Measurements from ENCODE around the gene EPB41. TPM values are rescaled to one million over a fixed set of nuclear protein-coding genes. Genes with fewer than 3 reads are reported as not detected.

Gene EPB41
- total and polyA plus RNA-seq, 2 of the 4 experiments (the other 2 are of a cell fraction), result 4.6 to 10.0 TPM

- Histone ChIP-seq H2AK5ac (ENCODE audit: low read depth, low read length) (no peak overlapping the region), H3K27me3 (ENCODE audit: control insufficient read depth, insufficient read depth, low read length) (no peaks in the 10 kb centered on the region), H4K20me1 (ENCODE audit: insufficient read depth, low read length) (no peaks in the 10 kb centered on the region), H2BK120ac (ENCODE audit: low read depth, low read length) (no peak overlapping the region), H3K9ac (ENCODE audit: low read depth, low read length) (no peak overlapping the region), H3K4me3 (ENCODE audit: insufficient read depth, low read depth, low read length) (no peak overlapping the region), H2AK9ac (replicated peaks; ENCODE audit: low read depth, low read length, poor library complexity) (no peak overlapping the region), H3K79me1 (ENCODE audit: low read depth in 1 of 2, low read length in 2 of 2) (no peaks in the 10 kb centered on the region), H3K4me2 (ENCODE audit: low read depth, low read length) (no peak overlapping the region), H3K18ac (ENCODE audit: low read depth, low read length) (no peak overlapping the region), H3K9me3 (ENCODE audit: control insufficient read depth, insufficient read depth, low read length) (no peaks in the 10 kb centered on the region), H2BK20ac (ENCODE audit: low read depth, low read length) (no peak overlapping the region), H3K14ac (replicated peaks; ENCODE audit: low read depth, low read length) (no peak overlapping the region), H3K56ac (ENCODE audit: extremely low read depth, insufficient read depth, low read length) (no peak overlapping the region), H3K4ac (ENCODE audit: low read depth, low read length) (no peak overlapping the region), H3K27ac (ENCODE audit: insufficient read depth, low read length) (no peak overlapping the region), H2BK15ac (ENCODE audit: low read depth, low read length) (no peak overlapping the region), H3K23ac (ENCODE audit: low read depth, low read length) (no peak overlapping the region), H2AFZ (replicated peaks; ENCODE audit: low read length, poor library complexity) (no peak overlapping the region), H4K5ac (ENCODE audit: low read depth, low read length) (no peak overlapping the region), H3K9me1 (ENCODE audit: insufficient read depth, low read length) (no peaks in the 10 kb centered on the region), H3K36me3 (ENCODE audit: control insufficient read depth, insufficient read depth, low read length) (no peaks in the 10 kb centered on the region), H4K91ac (ENCODE audit: insufficient read depth, low read depth, low read length) (no peak overlapping the region), H4K8ac (ENCODE audit: low read depth in 2 of 2, low read length in 2 of 2) (no peak overlapping the region), H3K4me1 (ENCODE audit: control insufficient read depth, insufficient read depth, low read length) (no peaks in the 10 kb centered on the region), H2BK5ac (ENCODE audit: low read depth, low read length, poor library complexity, severe bottlenecking) (no peak overlapping the region)
- intact Hi-C loops (cut with micrococcal nuclease), result no loop called here
- no TSS peak for BruUV-seq (replicated peaks)
- ATAC-seq (ENCODE audit: low read depth) (no peak), DNase-seq (no peak)
- TF ChIP-seq NFE2L2 (IDR thresholded peaks at IDR 0.05; ENCODE audit: low read depth, low read length), result no peak
- no peak for TF ChIP-seq BHLHE40 (IDR thresholded peaks at IDR 0.05; ENCODE audit: low read depth, low read length)
- ChIA-PET CTCF (no interaction called here), POLR2A (ENCODE audit: unreplicated experiment) (no interaction called here)
- in situ Hi-C loops (cut with MboI; ENCODE audit: low sequenced_read_pairs), result no loop called here
- dilution Hi-C loops (cut with HindIII; ENCODE audit: low sequenced_read_pairs, unreplicated experiment), result no loop called here
- WGBS, 2 experiments (ENCODE audit: extremely low coverage in 2 of 2, insufficient read length in 1 of 2), result no CpG with 5 or more reads among the region's 1 CpG
These were observed 180.6 kb downstream of the EPB41 start for GRCh38 chr1:29094954-29095353.

All from IMR-90 (cell line).